Measurements from ENCODE around the gene FOXP1.
"Not testable (repeated sequence)": the region's sequence is repeated elsewhere in the genome, so short reads cannot be mapped to it uniquely, and the experiment has no call there.

Gene FOXP1

GRCh38 chr3:71532639-71533395 is 50.7 kb downstream of the FOXP1 start:
- DNase-seq (ENCODE audit: low read depth in 2 of 2, low spot score in 1 of 2): no peak

GRCh38 chr3:71530903-71531530 is 52.5 kb downstream of the FOXP1 start:
- DNase-seq (ENCODE audit: low read depth in 2 of 2, low spot score in 1 of 2): no peak

GRCh38 chr3:71528816-71529215 is 54.7 kb downstream of the FOXP1 start:
- no peak for DNase-seq (ENCODE audit: low read depth in 2 of 2, low spot score in 1 of 2)

- DNase-seq (ENCODE audit: low read depth in 2 of 2, low spot score in 1 of 2): not testable (repeated sequence)
These were observed 57.1 kb downstream of the FOXP1 start for GRCh38 chr3:71526448-71526847.

GRCh38 chr3:71525391-71525790 is 58.1 kb downstream of the FOXP1 start:
- DNase-seq (ENCODE audit: low read depth in 2 of 2, low spot score in 1 of 2): no peak

- DNase-seq (ENCODE audit: low read depth in 2 of 2, low spot score in 1 of 2): no peak
These were observed 58.9 kb downstream of the FOXP1 start for GRCh38 chr3:71524672-71525071.

GRCh38 chr3:71523628-71524027 is 59.9 kb downstream of the FOXP1 start:
- no peak for DNase-seq (ENCODE audit: low read depth in 2 of 2, low spot score in 1 of 2)

- no peak for DNase-seq (ENCODE audit: low read depth in 2 of 2, low spot score in 1 of 2)
These were observed 61.3 kb downstream of the FOXP1 start for GRCh38 chr3:71521940-71522876.

- no peak for DNase-seq (ENCODE audit: low read depth in 2 of 2, low spot score in 1 of 2)
These were observed 62.5 kb downstream of the FOXP1 start for GRCh38 chr3:71521021-71521352.

- DNase-seq (ENCODE audit: low read depth in 2 of 2, low spot score in 1 of 2): no peak
These were observed 63.1 kb downstream of the FOXP1 start for GRCh38 chr3:71520161-71521020.

- no peak for DNase-seq (ENCODE audit: low read depth in 2 of 2, low spot score in 1 of 2)
These were observed 65.4 kb downstream of the FOXP1 start for GRCh38 chr3:71518089-71518488.

- DNase-seq (ENCODE audit: low read depth in 2 of 2, low spot score in 1 of 2): no peak
These were observed 66.2 kb downstream of the FOXP1 start for GRCh38 chr3:71517271-71517791.

- no peak for DNase-seq (ENCODE audit: low read depth in 2 of 2, low spot score in 1 of 2)
These were observed 67.7 kb downstream of the FOXP1 start for GRCh38 chr3:71515636-71516365.

- DNase-seq (ENCODE audit: low read depth in 2 of 2, low spot score in 1 of 2): no peak
These were observed 68.9 kb downstream of the FOXP1 start for GRCh38 chr3:71514621-71515020.

GRCh38 chr3:71513515-71513914 is 70.0 kb downstream of the FOXP1 start:
- DNase-seq (ENCODE audit: low read depth in 2 of 2, low spot score in 1 of 2): no peak

- DNase-seq (ENCODE audit: low read depth in 2 of 2, low spot score in 1 of 2): no peak
These were observed 70.4 kb downstream of the FOXP1 start for GRCh38 chr3:71513081-71513480.

- DNase-seq (ENCODE audit: low read depth in 2 of 2, low spot score in 1 of 2): no peak
These were observed 71.0 kb downstream of the FOXP1 start for GRCh38 chr3:71512544-71512943.

GRCh38 chr3:71512000-71512399 is 71.5 kb downstream of the FOXP1 start:
- DNase-seq (ENCODE audit: low read depth in 2 of 2, low spot score in 1 of 2): no peak

GRCh38 chr3:71511446-71511845 is 72.1 kb downstream of the FOXP1 start:
- no peak for DNase-seq (ENCODE audit: low read depth in 2 of 2, low spot score in 1 of 2)

- no peak for DNase-seq (ENCODE audit: low read depth in 2 of 2, low spot score in 1 of 2)
These were observed 72.5 kb downstream of the FOXP1 start for GRCh38 chr3:71511037-71511436.

All from stimulated activated CD8-positive, alpha-beta memory T cell treated with anti-CD3 and anti-CD28 coated beads, Interleukin-4, amount 100 ng/mL, for 4 hours (primary cell).